GM21529 (cell line): Measurements from ENCODE around the gene PP2D1.
"Not testable (repeated sequence)": the region's sequence is repeated elsewhere in the genome, so short reads cannot be mapped to it uniquely, and the experiment has no call there.

Experiments used
- ATAC-seq: cut with Tn5 transposase; IDR thresholded peaks from one replicate; pipeline ENCODE4 v1.9.1; 2021; ENCODE audit not compliant: unreplicated experiment

The PP2D1 gene

GRCh38 chr3:20012164-20012563 lies at the start of gene PP2D1:
Gene PP2D1 (minus strand): TSS chr3:20012264. CDS start chr3:20012072, 192 bp downstream.
- no peak for ATAC-seq

- peak; percentile 51 for ATAC-seq
These were observed 49.1 kb upstream of the PP2D1 start for GRCh38 chr3:20060974-20061685.

- no peak for ATAC-seq
These were observed 47.9 kb upstream of the PP2D1 start for GRCh38 chr3:20059929-20060328.

DNA sequence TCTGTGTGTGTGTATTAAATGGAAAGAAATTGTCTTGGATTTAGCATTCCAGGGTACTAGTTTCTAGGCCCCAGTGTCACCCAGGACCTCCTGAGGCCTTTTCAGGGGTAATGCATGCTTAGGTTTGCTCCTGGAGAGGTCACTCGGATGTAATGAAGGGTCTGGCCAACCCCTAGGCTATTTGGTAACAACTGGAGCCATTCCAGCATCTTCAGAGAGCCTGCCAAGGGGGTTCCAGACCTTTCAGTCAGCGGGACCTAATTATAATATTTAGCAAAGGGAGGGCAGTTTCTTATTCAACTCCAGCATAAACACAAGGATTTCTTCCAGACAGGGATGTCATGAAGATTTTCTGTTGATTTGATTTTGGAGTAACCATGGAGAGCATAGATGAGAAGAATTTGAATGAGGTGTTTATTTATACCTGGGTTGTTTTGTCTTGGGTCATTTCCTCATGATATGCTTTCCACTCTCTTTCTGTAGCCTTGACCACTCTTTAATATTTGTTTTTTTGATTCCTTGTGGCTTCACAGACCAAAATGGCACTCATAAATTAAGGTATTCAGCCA lies 45.6 kb upstream of the PP2D1 start:
- no peak for ATAC-seq

GRCh38 chr3:20056725-20057611 lies 44.9 kb upstream of the PP2D1 start:
- peak; percentile 42 for ATAC-seq

GRCh38 chr3:20055842-20056241 lies 43.8 kb upstream of the PP2D1 start:
- no peak for ATAC-seq

- peak; percentile 9 for ATAC-seq
These were observed 43.1 kb upstream of the PP2D1 start for GRCh38 chr3:20055020-20055775.

- peak; percentile 82 for ATAC-seq
These were observed 42.5 kb upstream of the PP2D1 start for GRCh38 chr3:20054549-20054987.

DNA sequence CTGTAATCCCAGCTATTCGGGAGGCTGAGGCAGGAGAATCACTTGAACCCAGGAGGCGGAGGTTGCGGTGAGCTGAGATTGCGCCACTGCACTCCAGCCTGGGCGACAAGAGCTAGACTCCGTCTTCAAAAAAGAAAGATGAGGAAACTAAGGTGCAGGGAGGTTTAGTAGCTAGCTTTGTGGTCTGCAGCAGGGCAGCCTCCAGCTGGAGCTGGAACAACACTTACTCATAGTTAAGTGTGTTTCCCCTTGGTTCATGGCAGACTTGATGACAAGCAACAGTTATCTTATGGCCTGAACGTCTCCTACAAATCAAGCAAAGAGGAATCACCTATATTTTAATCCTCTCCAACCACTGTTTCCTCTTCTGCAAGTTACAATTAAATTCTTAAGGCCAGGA lies 40.8 kb upstream of the PP2D1 start:
- ATAC-seq, result no peak

DNA sequence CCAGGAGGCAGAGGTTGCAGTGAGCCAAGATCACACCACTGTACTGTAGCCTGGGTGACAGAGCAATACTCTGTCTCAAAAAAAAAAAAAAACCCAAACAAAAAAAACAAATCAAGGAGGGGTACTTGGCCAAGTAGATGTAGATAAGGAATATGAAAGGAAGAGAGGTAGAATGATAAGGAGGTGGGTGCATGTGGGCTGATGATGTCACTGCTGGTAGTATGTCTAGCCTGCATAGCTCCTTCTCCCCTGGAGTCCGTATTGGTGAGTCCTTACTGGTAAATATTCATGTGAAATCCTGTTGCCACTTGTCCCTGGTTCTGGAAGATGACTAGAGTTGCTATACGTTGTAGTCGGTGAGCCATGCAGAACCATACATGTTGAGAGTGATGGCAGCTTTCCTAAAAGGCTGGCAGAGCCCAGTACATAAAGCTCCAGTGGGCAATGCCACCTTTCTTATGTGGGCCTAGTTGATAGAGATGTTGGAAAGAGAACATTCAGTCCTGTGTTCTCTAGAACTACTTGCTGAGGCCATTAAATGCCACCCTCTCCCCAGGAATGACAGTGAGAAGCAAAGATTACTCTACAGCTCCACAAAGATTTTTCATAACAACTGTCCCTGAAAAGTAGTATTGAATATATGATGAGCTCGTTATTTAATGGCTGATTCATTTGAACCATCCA lies 39.2 kb upstream of the PP2D1 start:
- no peak for ATAC-seq

GRCh38 chr3:20047976-20048883 lies 36.2 kb upstream of the PP2D1 start:
- no peak for ATAC-seq

DNA sequence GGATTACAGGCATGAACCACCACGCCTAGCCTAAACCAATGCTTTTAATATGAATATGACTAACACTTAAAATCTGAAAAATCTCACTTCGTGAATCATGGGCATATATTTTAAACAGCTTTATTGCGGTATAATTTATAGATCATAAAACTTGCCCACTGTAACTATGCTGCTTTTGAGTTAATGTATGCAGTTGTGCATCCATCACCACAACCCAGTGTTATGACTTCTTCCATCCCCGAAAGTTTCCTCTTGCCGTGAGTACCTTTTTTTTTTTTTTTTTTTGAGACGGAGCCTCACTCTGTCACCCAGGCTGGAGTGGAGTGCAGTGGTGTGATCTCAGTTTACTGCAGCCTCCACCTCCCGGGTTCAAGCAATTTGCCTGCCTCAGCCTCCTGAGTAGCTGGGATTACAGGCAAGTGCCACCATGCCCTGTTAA lies 35.3 kb upstream of the PP2D1 start:
- ATAC-seq, result no peak

DNA sequence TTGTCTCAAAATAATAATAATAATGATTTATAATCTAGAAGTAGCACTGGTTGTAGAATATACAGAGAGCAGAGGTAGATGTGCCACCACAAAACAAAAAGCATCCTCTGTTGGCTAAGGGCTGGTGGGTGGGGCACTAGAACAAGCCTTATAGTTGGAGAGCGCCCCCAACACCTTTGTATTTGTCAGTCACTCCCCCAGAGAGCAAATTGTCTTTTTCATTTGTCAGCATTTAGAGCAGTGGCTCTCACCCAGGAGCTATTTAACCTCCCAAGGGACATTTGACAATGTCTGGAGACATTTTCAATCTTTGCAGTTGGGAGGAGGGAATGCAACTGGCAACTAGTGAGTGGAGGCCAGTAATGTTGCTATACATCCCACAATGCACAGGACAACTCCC lies 34.5 kb upstream of the PP2D1 start:
- ATAC-seq, result no peak

- not testable (repeated sequence) for ATAC-seq
These were observed 33.1 kb upstream of the PP2D1 start for GRCh38 chr3:20045141-20045540.

DNA sequence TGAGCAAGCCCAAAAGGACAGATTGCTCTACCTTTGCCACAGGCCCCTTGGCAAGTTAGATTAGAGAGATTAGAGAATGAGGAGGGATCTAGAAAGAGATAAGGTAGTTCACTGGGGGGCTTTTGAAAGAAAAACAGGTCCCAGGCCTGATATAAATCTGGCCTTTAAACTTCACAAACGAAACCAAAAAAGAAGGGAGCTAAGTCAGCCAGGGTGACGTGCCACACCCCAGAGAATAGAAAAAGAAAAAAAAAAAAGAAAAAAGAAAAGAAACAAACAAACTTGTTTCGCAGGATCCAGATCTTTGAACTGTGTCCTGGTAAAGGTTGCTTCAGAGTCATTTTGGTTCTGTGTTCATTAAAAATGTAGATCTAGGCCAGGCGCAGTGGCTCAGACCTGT lies 31.8 kb upstream of the PP2D1 start:
- ATAC-seq, result no peak

DNA sequence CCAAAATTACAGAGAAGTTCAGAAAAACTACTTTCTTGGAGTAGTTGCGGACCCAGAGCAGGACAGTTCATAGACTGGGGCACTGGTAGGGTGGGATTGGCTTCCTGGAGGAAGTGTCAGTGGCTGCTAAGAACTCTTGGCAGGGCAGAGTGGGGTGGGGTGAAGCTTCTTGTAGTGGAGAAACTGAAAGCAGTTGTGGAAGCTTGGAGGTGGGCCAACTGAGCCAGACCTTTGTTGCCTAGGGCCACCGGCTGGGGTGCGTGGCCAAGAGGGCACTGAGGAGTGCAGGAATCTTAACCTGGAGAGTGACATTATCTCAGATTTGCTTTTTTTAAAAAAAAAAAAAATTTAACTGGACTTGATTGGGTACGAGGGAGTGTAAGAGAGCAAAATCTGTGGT lies 31.3 kb upstream of the PP2D1 start:
- ATAC-seq, result peak; percentile 27

- no peak for ATAC-seq
These were observed 30.3 kb upstream of the PP2D1 start for GRCh38 chr3:20042331-20042730.

DNA sequence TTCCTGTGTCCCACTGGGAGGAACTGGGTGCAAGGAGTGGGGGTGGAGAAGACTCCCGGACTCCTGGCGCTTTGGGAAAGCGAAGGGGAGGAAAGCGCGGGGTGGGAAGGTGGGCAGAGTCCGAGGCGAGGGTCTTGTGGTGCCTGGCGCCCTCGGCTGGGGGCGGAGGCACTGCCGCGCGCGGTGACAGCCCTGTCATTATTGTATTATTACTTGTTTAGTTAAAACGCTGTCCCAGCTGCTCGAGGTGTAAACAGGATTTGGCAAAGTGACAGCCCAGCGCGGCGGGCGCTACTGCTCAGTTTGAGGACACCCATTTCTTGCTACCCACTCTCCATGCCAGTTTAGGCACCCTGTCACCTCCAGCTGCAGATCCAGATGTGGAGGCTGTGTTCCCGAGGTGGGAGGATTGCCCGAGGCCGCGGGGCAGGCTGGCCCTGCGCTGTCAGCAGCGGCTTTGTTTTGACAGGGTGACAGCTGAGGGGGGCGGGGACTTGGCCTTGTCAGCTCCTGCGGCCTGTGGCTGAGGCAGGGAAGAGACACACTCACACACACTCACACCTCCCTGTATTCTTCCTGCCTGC lies 29.2 kb upstream of the PP2D1 start:
- ATAC-seq, result peak; percentile 50
